Peyer's patch (tissue), 4 donors: ENCODE results near the gene PSMB5.

Source experiments
- POLR2A ChIP-seq, 2 donors: fragments of 450-650 bp; IDR thresholded peaks; one replicate each; pipeline ENCODE4 v1.5.1; 2017; ENCODE audit warnings: antibody characterized with exemption in 2 of 2, mild to moderate bottlenecking in 2 of 2, moderate library complexity in 2 of 2
- TF ChIP-seq, protein P1 (sequence below), 6 experiments: fragments of 450-650 bp in 4 of 6; fragments of 200-600 bp in 2 of 6; sonication (generic) in 1 of 6; IDR thresholded peaks; one replicate each; pipeline ENCODE4 v1.5.1; 2017 to 2019; ENCODE audit warnings: antibody characterized with exemption in 6 of 6, mild to moderate bottlenecking in 3 of 6, moderate library complexity in 1 of 6

DNA sequence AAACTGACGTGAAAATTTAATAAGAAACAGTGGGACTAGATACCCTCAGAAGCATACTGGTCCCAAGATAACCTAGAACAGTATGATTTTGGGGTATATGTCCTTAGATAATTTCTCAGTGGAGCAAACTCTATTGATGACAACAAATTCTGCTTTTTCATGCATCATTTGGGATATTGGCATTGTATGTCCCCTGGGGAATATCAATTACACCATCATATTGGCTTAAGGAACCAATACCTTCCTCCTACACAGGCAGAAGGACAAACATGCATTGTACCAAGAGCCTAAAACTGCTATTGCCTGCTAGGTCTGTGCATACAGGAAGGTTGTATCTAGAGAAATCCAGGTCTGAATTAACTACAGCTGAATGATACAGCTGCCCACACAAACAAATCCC, 40.2 kb upstream of the PSMB5 start:
- TF ChIP-seq, protein P1, sequence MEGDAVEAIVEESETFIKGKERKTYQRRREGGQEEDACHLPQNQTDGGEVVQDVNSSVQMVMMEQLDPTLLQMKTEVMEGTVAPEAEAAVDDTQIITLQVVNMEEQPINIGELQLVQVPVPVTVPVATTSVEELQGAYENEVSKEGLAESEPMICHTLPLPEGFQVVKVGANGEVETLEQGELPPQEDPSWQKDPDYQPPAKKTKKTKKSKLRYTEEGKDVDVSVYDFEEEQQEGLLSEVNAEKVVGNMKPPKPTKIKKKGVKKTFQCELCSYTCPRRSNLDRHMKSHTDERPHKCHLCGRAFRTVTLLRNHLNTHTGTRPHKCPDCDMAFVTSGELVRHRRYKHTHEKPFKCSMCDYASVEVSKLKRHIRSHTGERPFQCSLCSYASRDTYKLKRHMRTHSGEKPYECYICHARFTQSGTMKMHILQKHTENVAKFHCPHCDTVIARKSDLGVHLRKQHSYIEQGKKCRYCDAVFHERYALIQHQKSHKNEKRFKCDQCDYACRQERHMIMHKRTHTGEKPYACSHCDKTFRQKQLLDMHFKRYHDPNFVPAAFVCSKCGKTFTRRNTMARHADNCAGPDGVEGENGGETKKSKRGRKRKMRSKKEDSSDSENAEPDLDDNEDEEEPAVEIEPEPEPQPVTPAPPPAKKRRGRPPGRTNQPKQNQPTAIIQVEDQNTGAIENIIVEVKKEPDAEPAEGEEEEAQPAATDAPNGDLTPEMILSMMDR (IDR thresholded peaks at IDR 0.05) = no peak
- TF ChIP-seq POLR2A (IDR thresholded peaks at IDR 0.05) = no peak
